Measurements from ENCODE around the gene IL10RB.

The IL10RB gene

GRCh38 chr21:33327792-33328433, 61.7 kb downstream of the IL10RB start:
- ATAC-seq, result no peak

More at GRCh38 chr21:33327792-33328433, 61.7 kb downstream of the IL10RB start:
- no peak for TF ChIP-seq PATZ1 (CRISPR knock-in tag; IDR thresholded peaks at IDR 0.05; ENCODE audit: borderline replicate concordance)
- TF ChIP-seq CSRNP3 (CRISPR knock-in tag; IDR thresholded peaks at IDR 0.05), result no peak
- no peak for TF ChIP-seq ZFP3 (CRISPR knock-in tag; IDR thresholded peaks at IDR 0.05)
- TF ChIP-seq ISL1 (CRISPR knock-in tag; IDR thresholded peaks at IDR 0.05), result no peak
- no peak for TF ChIP-seq TSHZ2 (CRISPR knock-in tag; IDR thresholded peaks at IDR 0.05)
- TF ChIP-seq ESRRG (CRISPR knock-in tag; IDR thresholded peaks at IDR 0.05), result no peak
- TF ChIP-seq RARB (CRISPR knock-in tag; IDR thresholded peaks at IDR 0.05), result no peak
- no peak for TF ChIP-seq GLIS3 (CRISPR knock-in tag; IDR thresholded peaks at IDR 0.05)
- no peak for TF ChIP-seq BACH2 (CRISPR knock-in tag; IDR thresholded peaks at IDR 0.05; ENCODE audit: borderline replicate concordance)
- no peak for TF ChIP-seq ZNF565 (CRISPR knock-in tag; conservative IDR thresholded peaks at IDR 0.05; ENCODE audit: low read depth)
- TF ChIP-seq TCF4 (CRISPR knock-in tag; IDR thresholded peaks at IDR 0.05; ENCODE audit: borderline replicate concordance), result no peak
- no peak for TF ChIP-seq CREB5 (CRISPR knock-in tag; IDR thresholded peaks at IDR 0.05; ENCODE audit: low read depth)
- no peak for TF ChIP-seq CSDC2 (CRISPR knock-in tag; IDR thresholded peaks at IDR 0.05)
- no peak for TF ChIP-seq OSR1 (CRISPR knock-in tag; IDR thresholded peaks at IDR 0.05)
- no peak for TF ChIP-seq POU6F1 (CRISPR knock-in tag; IDR thresholded peaks at IDR 0.05; ENCODE audit: borderline replicate concordance, low read depth)
- TF ChIP-seq PPARA (CRISPR knock-in tag; IDR thresholded peaks at IDR 0.05; ENCODE audit: borderline replicate concordance), result no peak
- no peak for TF ChIP-seq ZC3H10 (CRISPR knock-in tag; IDR thresholded peaks at IDR 0.05)
- no peak for TF ChIP-seq ARNTL (CRISPR knock-in tag; IDR thresholded peaks at IDR 0.05; ENCODE audit: borderline replicate concordance, low read depth)
- TF ChIP-seq SNAI2 (CRISPR knock-in tag; IDR thresholded peaks at IDR 0.05), result no peak

Measured in SK-N-SH treated with all-trans-retinoic acid at 6 μM for 48 hours (cell line).